Left lung (tissue), 10 donors: ENCODE data around the gene FAM98C. TPM values are rescaled to one million over a fixed set of nuclear protein-coding genes. Genes with fewer than 3 reads are reported as not detected.
"Not testable (repeated sequence)": the region's sequence is repeated elsewhere in the genome, so short reads cannot be mapped to it uniquely, and the experiment has no call there.

Source experiments
- ATAC-seq: fragments of 200-7000 bp; cut with Tn5 transposase; one replicate; pipeline ENCODE4 v1.9.1; 2020; ENCODE audit warnings: moderate library complexity
- DNase-seq, 4 donors: peaks; one replicate each; pipeline ENCODE4 v3.0.0-alpha.2; 2013 to 2020
- H3K27ac ChIP-seq, 2 donors: fragments of 200-600 bp; sonication (generic) in 1 of 2; one replicate each; pipeline versions ENCODE4 v1.5.0 to v1.8.0; 2020 to 2021
- H3K27me3 ChIP-seq, 2 donors: fragments of 200-600 bp; sonication (generic) in 1 of 2; one replicate each; pipeline versions ENCODE4 v1.5.0 to v1.8.0; 2020 to 2021
- H3K36me3 ChIP-seq, 2 donors: fragments of 200-600 bp; sonication (generic) in 1 of 2; one replicate each; pipeline versions ENCODE4 v1.5.0 to v1.8.0; 2020 to 2021
- H3K4me1 ChIP-seq, 2 donors: fragments of 200-600 bp; one replicate each; pipeline ENCODE4 v1.8.0; 2021
- H3K4me3 ChIP-seq, 2 donors: fragments of 200-600 bp; sonication (generic) in 1 of 2; one replicate each; pipeline versions ENCODE4 v1.5.0 to v1.8.0; 2020 to 2021; ENCODE audit warnings: mild to moderate bottlenecking in 1 of 2
- H3K9me3 ChIP-seq, 2 donors: fragments of 200-600 bp; sonication (generic) in 1 of 2; one replicate each; pipeline versions ENCODE4 v1.5.0 to v1.8.0; 2020 to 2021
- CTCF ChIP-seq, 2 donors: fragments of 200-600 bp; sonication (generic) in 1 of 2; IDR thresholded peaks; one replicate each; pipeline versions ENCODE4 v1.5.0 to v1.8.0; 2021; ENCODE audit warnings: antibody characterized with exemption in 2 of 2
- intact Hi-C, 2 donors: fragments of 100-400 bp; cut with DNase I; formaldehyde crosslinking; loops; one replicate each; pipeline versions ENCODE4 v1.11.2 to v1.14.2; 2022
- polyA plus RNA-seq, 6 donors: library from polyadenylated mRNA; unstranded; fragments of 120-200 nt; gene quantifications; one replicate each; pipeline ENCODE4 v1.2.1, GENCODE V29; 2013; ENCODE audit not compliant: insufficient read length in 6 of 6
- total RNA-seq, 2 donors: library from RNA; stranded (reverse); fragmentation: NEBNext Ultra II Directional; extraction: Animal tissue kit (Norgen Biotek cat#: 25700); gene quantifications; one replicate each; pipeline ENCODE4 v1.2.1, GENCODE V29; 2021
- donor health status: DM: no; HTN: yes; CAD: no.
- donor health status: DM: no; HTN: no; CAD: no.

The FAM98C gene
- total and polyA plus RNA-seq, 8 donors, result 13.3 to 21.2 (median 18.0) TPM

GRCh38 chr19:38401148-38401547, 1.7 kb upstream of the FAM98C start:
- TF ChIP-seq CTCF (IDR thresholded peaks at IDR 0.05), result no peak
- intact Hi-C loops, result loop anchor here in 1 of 2 donors (10.0 kb wide), 1 partner anchor 214 kb away; the partner anchor contains the start of genes EIF3K and MAP4K1

GRCh38 chr19:38402623-38402966, 298 bp upstream of the FAM98C start:
- TF ChIP-seq CTCF (IDR thresholded peaks at IDR 0.05), result no peak
- Histone ChIP-seq H3K4me3 (peak overlapping the region; percentile 24 to 96), H3K4me1 (peaks cover 0 to 13% of the 10 kb centered on the region in 2 donors), H3K36me3 (peaks cover 0 to 27% of the 10 kb centered on the region in 2 donors), H3K27me3 (peaks cover 6 to 34% of the 10 kb centered on the region in 2 donors), H3K27ac (peak overlapping the region in 1 of 2 donors; percentile 94), H3K9me3 (no peaks in the 10 kb centered on the region)
- no peak for ATAC-seq
- no peak for DNase-seq
- intact Hi-C loops, result loop anchor here in 1 of 2 donors (10.0 kb wide), 1 partner anchor 212 kb away; the partner anchor contains the start of genes EIF3K and MAP4K1

More at GRCh38 chr19:38401148-38401547, 1.7 kb upstream of the FAM98C start:
- Histone ChIP-seq H3K4me3 (no peak overlapping the region), H3K27ac (no peak overlapping the region), H3K9me3 (no peaks in the 10 kb centered on the region), H3K27me3 (peaks cover 20 to 48% of the 10 kb centered on the region in 2 donors), H3K36me3 (peaks cover 0 to 13% of the 10 kb centered on the region in 2 donors), H3K4me1 (peaks cover 0 to 13% of the 10 kb centered on the region in 2 donors)
- DNase-seq, result no peak
- ATAC-seq, result no peak

- TF ChIP-seq CTCF (IDR thresholded peaks at IDR 0.05), result no peak
Measured at GRCh38 chr19:38404858-38405257, 2.0 kb downstream of the FAM98C start.

GRCh38 chr19:38405276-38405675, 2.4 kb downstream of the FAM98C start:
- intact Hi-C loops, result loop anchor here in 1 of 2 donors (10.0 kb wide), 1 partner anchor 210 kb away; the partner anchor contains the start of genes EIF3K and MAP4K1
- H3K9me3 ChIP-seq, result no peaks in the 10 kb centered on the region
- H3K4me1 ChIP-seq, result peaks cover 0 to 13% of the 10 kb centered on the region in 2 donors
- no peak for DNase-seq
- no peak overlapping the region for H3K4me3 ChIP-seq
- peaks cover 0 to 53% of the 10 kb centered on the region in 2 donors for H3K36me3 ChIP-seq
- H3K27me3 ChIP-seq, result peaks cover 0 to 7% of the 10 kb centered on the region in 2 donors
- no peak for TF ChIP-seq CTCF (IDR thresholded peaks at IDR 0.05)
- ATAC-seq, result no peak
- H3K27ac ChIP-seq, result no peak overlapping the region

More at GRCh38 chr19:38404858-38405257, 2.0 kb downstream of the FAM98C start:
- Histone ChIP-seq H3K27me3 (peaks cover 0 to 11% of the 10 kb centered on the region in 2 donors), H3K4me3 (no peak overlapping the region), H3K9me3 (no peaks in the 10 kb centered on the region), H3K4me1 (peaks cover 0 to 13% of the 10 kb centered on the region in 2 donors), H3K36me3 (peaks cover 0 to 49% of the 10 kb centered on the region in 2 donors), H3K27ac (no peak overlapping the region)
- no peak for DNase-seq
- no peak for ATAC-seq
- intact Hi-C loops, result loop anchor here in 1 of 2 donors (10.0 kb wide), 1 partner anchor 210 kb away; the partner anchor contains the start of genes EIF3K and MAP4K1

GRCh38 chr19:38409631-38410133, 6.8 kb downstream of the FAM98C start:
- Histone ChIP-seq H3K9me3 (no peaks in the 10 kb centered on the region), H3K27ac (peak overlapping the region in 1 of 2 donors; percentile 1), H3K36me3 (peaks cover 0 to 92% of the 10 kb centered on the region in 2 donors), H3K4me3 (no peak overlapping the region), H3K4me1 (no peaks in the 10 kb centered on the region), H3K27me3 (no peaks in the 10 kb centered on the region)
- TF ChIP-seq CTCF (IDR thresholded peaks at IDR 0.05), result no peak
- DNase-seq (peak in 1 of 4 donors; percentile 27), ATAC-seq (peak; percentile 15)
- intact Hi-C loops, result loop anchor here in 1 of 2 donors (10.0 kb wide), 1 partner anchor 205 kb away; the partner anchor contains the start of genes EIF3K and MAP4K1

- ATAC-seq, H3K9me3 ChIP-seq, H3K27me3 ChIP-seq, H3K27ac ChIP-seq, H3K4me1 ChIP-seq, H3K4me3 ChIP-seq, intact Hi-C loops: not testable (repeated sequence)
- peaks cover 0 to 92% of the 10 kb centered on the region in 2 donors for H3K36me3 ChIP-seq
- DNase-seq, result peak in 1 of 4 donors; percentile 12
Measured at GRCh38 chr19:38410407-38410806, 7.5 kb downstream of the FAM98C start.
